T-helper 22 cell (primary cell): ENCODE results near the gene MICAL3.
"Not testable (repeated sequence)": the region's sequence is repeated elsewhere in the genome, so short reads cannot be mapped to it uniquely, and the experiment has no call there.

Source experiments
- DNase-seq: peaks from one replicate; pipeline ENCODE4 v3.0.0-alpha.2; 2020; ENCODE audit warnings: low read depth

The MICAL3 gene, protein sequence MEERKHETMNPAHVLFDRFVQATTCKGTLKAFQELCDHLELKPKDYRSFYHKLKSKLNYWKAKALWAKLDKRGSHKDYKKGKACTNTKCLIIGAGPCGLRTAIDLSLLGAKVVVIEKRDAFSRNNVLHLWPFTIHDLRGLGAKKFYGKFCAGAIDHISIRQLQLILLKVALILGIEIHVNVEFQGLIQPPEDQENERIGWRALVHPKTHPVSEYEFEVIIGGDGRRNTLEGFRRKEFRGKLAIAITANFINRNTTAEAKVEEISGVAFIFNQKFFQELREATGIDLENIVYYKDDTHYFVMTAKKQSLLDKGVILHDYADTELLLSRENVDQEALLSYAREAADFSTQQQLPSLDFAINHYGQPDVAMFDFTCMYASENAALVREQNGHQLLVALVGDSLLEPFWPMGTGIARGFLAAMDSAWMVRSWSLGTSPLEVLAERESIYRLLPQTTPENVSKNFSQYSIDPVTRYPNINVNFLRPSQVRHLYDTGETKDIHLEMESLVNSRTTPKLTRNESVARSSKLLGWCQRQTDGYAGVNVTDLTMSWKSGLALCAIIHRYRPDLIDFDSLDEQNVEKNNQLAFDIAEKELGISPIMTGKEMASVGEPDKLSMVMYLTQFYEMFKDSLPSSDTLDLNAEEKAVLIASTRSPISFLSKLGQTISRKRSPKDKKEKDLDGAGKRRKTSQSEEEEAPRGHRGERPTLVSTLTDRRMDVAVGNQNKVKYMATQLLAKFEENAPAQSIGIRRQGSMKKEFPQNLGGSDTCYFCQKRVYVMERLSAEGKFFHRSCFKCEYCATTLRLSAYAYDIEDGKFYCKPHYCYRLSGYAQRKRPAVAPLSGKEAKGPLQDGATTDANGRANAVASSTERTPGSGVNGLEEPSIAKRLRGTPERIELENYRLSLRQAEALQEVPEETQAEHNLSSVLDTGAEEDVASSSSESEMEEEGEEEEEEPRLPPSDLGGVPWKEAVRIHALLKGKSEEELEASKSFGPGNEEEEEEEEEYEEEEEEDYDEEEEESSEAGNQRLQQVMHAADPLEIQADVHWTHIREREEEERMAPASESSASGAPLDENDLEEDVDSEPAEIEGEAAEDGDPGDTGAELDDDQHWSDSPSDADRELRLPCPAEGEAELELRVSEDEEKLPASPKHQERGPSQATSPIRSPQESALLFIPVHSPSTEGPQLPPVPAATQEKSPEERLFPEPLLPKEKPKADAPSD (N-terminal part only)

DNA sequence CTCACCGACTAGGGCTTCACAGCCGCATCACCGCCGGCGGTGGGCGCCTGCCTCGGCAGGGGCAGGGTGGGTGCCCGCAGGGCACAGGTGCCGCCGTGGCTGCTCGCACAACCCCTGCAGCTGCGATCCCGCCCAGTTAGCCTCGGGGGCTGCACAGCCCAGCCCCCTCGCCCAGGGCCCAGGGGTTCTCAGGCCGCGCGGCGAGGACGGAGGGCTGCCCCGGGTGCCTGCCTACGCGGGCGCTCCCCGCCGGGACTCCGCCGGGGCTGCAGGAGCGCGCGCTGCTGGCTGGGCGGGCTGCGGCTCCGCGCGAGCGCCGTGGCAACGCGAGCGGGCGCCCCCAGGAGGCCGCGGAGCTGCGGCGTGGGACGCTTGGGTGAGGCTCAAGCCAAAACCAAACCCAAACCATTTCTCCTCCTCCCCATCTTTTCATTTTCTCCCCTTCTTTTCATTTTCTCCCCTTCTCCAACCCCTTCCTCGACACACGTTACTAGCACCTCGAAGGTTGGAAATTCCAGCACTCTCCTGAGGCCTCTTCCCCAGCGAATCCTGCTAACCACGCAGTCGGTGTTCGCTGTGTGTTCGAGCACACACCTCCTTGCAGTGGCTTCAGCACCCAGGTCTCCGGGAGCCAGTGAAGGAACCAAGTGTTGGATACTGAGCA, at the start of gene MICAL3:
Gene MICAL3, minus strand, starts transcription at position 286 of the 664 bp plus-strand sequence. CDS start 117,749 bp downstream, outside the sequence.
- DNase-seq = peak; percentile 18

DNA sequence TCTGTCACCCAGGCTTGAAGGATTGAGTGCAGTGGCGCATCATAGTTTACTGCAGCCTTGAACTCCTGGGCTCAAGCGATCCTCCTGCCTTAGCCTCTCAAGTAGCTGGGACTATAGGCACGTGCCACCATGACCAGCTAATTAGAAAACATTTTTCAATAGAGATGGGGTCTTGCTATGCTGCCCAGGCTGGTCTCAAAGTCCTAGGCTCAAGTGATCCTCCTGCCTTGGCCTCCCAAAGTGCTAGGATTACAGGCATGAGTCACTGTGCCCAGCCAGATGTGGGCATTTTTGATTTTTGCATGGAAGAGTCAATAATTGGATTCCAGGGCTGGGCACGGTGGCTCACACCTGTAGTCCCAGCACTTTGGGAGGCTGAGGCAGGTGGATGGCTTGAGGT, 49.6 kb upstream of the MICAL3 start:
- not testable (repeated sequence) for DNase-seq

DNA sequence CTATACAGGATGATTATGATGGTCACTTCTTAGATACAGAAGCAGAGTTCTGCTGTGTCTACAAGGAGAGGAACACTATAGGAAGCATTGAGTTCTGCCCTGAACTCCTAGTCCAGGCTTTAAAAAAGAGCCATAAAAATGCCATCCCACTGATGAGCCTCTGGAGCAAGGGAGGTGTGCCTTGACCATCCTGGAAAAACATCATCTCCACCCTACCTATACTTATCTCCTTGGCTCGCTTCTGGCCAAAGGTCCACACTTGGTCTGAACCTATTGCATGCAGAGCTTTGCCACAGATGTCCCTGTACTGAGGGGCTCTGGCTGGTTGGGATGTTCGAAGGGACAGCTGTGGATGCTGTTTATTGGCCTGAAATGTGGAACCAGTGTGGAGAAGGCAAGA, 49.1 kb upstream of the MICAL3 start:
- no peak for DNase-seq

DNA sequence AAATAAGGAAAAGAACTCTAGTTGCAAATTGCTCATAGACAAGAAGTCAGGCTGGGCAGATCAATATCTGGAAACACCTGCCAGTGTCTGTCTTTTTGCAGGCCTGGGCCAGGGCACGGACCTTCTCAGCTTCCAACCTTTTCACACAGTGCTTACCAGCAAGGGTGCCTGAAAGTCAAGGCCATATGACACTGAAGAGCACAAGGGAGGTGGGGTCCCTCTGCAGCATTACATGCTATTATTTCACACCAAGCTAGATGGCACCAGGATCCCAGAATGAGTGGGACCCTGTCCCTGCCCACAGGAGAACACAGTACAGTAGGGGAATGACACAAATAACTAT, 47.6 kb upstream of the MICAL3 start:
- no peak for DNase-seq

DNA sequence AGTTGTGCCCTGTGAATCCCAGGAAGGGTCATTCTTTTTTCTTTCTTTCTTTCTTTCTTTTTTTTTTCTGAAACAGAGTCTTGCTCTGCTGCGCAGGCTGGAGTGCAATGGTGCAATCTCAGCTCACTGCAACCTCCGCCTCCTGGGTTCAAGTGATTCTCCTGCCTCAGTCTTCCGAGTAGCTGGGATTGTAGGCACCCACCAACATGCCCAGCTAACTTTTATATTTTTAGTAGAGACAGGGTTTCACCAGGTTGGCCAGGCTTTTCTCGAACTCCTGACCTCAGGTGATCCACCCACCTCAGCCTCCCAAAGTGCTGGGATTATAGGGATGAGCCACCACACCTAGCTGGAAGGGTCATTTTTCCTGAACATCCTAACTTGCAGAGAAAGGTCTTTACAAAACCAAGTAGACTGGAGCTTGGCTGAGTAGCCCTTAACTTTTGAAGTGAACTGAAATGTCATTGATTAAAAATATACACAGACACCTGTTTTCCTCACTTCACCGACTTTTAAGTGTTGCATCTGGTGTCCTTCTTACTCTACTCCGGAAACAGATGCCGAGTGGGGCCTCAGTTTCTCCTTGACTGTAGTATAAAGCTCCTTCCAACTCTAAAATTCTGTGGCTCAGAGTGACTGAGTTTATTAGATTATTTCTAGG, 47.1 kb upstream of the MICAL3 start:
- not testable (repeated sequence) for DNase-seq

DNA sequence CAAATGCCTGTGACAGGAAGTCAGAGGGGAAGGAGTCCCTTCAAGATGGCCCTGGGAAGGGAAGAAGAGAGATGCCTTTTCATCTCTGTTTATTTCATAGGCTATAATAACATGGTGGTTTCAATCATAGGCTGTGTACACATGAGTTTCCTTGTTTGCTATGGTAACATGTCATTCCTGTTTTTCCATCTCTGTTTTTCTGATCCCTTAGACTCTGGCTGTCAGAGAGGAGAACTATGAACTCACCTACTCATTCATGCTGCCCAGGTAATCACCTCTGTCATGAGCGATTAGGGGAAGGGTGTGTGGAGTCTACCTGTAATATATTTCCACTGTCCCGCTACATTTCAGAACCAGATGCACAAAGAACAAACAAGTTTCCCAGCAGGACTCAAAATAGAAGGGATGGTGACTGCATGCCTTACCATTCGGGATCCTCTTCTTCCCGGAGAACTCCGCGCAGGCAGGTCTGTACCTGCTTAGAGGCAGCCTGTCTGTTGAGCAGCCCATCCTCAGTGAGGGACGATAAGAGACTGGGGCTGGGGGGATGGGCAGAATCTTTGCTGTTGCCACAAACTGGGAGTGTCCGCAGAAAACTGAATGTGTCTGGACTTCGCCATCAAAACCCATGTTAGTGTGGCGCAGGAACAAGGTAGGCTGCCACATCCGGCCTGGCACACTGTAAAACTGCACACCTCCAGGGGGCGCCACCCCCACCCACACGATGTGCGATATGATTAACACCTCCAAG, 46.4 kb upstream of the MICAL3 start:
- DNase-seq = no peak

DNA sequence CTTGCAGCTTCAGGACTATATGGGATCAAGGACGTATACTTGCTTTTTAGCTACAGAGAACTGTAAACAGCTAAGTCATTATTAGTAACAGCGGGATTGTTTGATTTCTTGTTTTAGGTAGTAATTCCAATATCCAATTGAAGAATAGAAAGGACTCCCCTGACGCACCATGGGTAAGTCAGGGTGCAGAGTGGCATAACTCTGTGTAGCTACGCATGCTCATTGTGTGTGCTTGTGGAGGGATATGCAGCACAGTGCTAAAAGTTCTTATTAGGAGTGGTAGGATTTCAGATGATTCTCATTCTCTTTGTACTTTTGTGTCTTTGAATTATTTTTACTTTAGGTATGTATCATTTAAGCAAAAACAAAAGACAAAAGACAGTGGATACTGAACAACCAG, 45.7 kb upstream of the MICAL3 start:
- DNase-seq = no peak

DNA sequence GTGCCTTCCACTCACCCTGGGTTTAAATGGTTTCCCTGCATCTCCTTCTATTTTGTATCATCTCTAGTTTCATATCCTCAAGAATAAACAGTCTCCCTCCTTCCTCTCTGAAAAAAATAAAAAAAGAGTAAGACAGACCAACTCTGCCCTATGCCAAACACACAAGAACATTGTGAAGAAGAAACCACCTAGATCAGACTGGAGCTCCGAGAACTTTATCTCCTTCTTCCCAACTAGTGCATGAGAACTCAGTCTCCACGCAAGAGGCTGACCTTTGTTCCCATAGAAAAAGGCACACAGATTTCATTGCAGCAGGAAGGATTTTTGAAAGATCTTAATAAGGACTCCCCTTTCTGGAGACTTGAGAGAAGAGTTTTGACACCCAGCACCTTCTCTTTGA, 44.7 kb upstream of the MICAL3 start:
- no peak for DNase-seq

DNA sequence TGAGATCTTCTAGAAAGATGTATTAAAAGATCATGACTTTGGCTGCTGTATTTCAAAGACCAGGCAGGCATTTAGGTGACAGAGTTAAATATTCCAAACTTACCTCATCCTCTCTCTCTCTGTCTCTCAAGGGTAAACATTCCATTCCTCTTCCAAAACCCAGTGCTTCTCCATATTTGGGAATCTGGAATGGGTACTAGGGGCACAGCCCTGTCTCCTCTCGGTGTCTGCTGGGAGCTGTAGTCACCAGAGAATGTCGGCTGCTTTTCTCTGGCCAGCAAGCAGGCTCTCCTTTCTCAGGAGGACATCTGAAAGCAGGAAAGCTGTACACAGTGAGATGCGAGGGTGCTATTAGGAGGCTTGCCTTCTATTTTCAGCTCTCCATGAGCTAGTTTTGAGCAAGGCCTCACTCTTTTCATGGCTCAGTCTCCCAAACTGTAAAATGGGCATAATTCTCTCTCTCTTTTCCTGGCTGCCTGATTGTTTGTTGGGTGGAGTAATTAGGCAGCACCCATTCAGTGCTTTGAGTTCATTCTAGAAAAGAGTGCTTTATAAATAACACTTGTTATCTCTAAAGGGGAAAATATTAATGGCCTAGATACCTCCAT, 44.1 kb upstream of the MICAL3 start:
- DNase-seq = no peak

DNA sequence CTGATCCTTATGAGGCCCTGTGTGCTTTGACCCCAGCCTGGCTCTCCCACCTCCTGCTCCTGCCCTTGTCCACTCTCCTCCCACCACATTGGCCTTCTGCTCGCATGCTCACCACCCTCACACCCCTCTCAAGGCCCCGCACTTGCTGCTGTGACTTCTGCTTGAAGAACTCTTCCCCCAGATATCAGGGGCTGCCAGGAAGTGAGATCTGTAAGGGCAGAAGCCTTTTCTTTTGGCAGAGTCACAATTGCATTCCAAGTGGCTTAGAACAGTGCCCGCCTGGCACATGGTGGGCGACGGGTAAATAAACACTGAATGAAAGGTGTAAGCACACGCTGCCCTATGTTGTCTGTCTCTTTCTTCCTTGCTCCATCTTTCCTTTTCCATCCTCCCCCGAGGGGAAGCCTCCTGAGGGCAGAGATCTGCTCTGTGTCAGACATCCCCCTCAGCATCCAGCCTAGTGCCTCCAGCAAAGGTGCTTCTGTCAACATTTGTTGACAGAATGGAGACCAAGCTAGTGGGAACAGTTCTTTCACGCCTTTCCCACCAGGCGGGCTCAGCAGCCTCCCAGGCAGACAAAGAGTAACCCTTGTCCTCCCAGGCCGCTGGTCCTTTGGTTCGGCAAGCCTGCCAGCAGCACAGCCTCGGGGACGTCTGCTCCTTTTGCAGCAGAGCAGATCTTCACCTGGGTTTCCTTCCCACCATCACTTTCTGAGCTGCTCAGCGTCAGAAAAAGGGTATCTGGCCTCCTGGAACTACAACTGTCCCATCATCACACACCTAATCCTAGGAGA, 43.4 kb upstream of the MICAL3 start:
- DNase-seq = no peak

DNA sequence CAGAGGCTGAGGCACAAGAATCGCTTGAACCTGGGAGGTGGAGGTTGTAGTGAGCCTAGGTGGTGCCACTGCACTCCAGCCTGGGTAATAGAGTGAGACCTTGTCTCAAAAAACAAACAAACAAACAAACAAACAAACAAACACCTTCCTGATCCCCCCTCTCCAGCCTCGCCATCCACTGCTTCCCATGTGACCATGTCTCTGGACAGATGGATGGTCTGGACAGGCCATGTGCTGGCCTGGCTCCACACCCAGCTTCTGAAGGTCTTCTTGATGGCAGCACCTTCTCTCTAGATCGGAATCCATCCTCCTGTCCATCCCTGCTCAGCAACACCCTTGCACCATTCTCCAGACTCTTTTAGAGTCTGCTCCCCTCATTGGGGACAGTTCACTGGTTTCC, 42.8 kb upstream of the MICAL3 start:
- DNase-seq = no peak

DNA sequence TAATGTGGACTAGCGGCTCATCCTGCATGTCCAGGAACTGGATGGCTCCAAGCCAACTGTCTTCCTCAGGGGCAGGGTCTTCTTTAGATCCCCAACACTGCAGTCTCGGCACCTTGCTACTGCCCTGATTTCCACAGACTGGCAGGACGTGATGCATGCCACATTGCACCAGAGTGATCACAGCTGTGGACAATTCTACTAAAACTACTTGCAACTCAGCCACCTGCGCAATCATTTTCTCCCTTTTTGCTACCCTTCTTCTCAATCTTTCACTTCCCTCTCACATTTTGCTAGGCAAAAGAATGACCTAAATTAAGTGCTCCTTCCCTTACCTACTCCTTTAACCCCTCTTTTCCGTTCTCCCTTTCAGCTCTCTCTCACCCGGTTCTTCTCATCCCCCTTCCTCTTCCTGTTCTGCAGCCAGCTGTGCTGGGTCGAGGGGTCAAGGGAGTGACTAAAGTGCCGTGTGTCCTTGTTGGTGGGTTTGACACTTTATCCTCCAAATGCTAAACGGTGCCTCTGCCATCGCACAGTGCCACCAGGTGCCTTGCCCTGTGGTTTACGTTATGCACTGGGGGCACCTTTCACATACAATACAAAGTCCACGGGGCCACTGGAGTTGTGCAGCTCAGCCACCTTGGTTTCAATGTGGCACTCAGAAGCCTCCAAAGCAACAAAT, 42.0 kb upstream of the MICAL3 start:
- DNase-seq = no peak

DNA sequence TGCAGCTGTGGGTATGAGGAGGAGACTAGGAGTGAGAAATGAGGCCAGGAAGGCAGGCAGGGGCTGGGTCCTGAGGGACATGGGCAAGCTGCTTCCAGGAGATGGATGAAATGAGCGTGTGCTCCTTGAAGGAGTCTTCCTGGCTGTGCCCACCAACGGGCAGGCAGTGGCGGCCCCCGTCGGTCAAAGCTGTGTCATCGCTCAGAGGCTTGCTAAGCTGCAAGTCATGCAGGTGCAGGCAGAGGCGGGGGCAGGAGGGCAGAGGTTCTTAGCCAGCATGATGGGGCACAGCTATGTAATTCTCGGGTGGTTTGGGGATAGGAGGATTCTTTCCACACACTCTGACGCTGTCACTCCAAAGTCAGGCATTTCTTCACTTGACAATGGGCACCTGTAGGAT, 40.9 kb upstream of the MICAL3 start:
- DNase-seq = no peak

DNA sequence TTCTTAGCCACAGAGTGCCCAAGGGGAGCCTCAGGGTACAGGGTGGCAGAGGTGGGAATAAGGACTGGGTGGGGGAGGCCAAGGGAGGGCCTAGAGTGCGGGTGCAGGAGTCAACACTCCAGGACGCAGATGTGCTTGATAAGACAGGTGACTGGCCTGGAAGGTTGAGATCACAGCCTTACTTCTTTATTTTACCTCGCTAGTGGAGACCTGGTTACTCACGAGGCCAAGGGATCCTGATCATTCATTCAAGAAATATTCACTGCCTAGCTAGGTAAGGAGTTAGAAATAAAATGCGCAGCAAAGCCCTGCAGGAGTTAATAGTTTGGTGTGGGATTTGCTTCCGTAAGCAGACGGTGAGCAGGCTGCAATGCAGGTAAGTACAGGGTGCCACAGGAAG, 40.3 kb upstream of the MICAL3 start:
- DNase-seq = no peak

DNA sequence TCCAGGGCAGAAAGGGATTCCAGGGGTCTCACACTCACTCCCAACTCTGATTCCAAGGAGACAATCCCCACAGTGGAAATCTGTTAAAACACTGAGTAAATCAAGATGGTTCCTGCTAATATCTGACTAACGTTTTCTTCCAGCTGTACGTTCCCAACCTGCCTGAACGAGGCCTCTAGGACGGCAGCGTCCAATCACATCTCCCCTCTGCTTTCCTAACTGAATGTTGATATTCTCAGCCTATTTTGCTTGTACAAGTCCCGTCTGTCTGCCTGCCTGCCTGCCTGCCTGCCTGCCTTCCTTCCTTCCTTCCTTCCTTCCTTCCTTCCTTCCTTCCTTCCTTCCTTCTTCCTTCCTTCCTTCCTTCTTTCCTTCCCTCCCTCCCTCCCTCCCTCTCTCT, 39.4 kb upstream of the MICAL3 start:
- DNase-seq = not testable (repeated sequence)

DNA sequence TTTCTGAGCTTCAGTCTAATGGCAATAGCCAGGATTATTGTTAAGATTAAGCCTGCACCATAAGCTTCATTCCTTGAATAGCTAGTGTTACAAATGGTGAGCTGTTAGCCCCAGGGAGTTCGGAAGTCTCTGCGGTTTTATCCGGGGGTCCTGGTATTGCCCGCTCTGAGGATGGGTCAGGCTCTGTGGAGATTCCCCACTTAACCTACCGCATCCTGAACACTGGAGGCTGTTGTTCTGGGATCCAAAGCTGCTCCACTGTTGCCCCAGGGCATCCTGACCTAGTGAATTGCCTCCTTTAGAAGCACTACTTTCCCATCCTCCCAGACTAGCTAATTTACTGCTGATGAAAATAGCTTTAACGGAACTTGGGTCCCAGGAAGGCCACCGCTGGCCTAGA, 38.9 kb upstream of the MICAL3 start:
- DNase-seq = no peak

DNA sequence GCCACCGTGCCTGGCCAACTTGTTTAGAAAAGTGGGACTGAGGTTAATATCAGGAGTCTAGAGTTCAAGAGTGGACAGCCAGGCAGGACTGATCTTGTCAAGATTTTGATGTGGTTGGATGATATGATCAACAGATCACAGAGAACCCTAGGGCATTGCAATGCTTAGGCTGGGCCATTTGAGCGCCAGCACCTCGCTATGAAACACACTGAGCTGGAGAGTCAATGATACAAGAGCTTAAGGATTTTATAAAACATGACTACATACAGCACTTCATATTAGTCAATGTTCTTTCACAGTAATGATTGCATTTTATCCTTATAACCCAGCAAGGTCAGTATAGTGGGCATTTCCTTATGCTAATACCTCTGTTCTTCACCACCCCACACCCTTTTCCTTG, 38.1 kb upstream of the MICAL3 start:
- no peak for DNase-seq

DNA sequence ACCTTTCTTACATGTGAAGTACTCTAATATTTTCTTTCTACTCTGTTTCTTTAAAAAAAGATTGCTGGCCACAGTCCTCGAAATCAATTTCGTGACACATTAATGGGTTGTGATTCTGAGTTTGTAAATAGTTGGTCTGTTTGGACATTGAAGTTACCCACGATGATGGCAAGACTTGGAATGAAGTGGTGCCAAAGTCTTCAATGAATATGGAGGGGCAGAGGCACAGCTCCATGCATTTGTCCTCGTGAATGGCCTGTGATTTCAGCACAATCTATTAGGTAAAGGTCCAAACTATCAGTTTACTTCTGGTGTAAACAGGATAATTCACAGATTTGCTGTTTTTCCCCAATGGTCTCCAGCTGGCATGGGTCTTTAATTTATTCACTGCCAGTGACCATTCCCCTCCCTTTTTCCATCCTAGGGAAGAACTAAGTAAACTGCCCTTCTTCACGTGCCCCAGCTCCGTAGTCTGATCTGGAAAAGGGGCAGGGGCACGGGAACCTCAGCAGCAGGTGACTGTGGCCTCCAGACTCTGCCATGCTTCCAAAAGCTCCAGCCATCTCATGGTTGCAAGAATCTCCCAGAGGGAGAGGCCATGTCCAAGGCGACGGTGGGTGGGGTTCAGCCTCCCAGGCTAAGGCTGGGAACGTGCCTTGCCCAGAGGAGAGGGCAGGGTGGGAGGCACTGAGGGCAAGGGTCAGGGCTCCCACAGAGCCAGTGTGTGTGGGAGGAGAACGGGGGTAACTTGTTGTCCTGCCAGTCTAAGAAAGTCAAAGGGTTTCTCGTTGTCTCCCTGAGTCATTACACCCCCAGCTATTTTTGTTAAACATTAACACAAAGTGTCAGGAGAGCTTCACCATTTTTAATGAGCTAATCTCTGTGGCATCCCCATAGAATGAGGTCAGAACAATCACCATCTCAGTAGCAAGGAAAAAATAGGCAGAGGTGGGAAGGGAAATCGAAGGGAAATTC, 36.6 kb upstream of the MICAL3 start:
- no peak for DNase-seq
